Thyroid gland (tissue), 4 donors: ENCODE measurements around the gene POMT1.

Experiments used
- CTCF ChIP-seq, 6 experiments: fragments of 200-600 bp in 3 of 6; fragments of 450-650 bp in 3 of 6; sonication (generic) in 3 of 6; IDR thresholded peaks; one replicate each; pipeline ENCODE4 v1.5.1; 2016 to 2019; ENCODE audit warnings: antibody characterized with exemption in 6 of 6, mild to moderate bottlenecking in 2 of 6, inconsistent platforms in 1 of 6, moderate library complexity in 1 of 6
- POLR2A ChIP-seq, 2 donors: fragments of 450-650 bp; IDR thresholded peaks; one replicate each; pipeline ENCODE4 v1.6.1; 2017; ENCODE audit warnings: antibody characterized with exemption in 2 of 2, mild to moderate bottlenecking in 2 of 2, moderate library complexity in 1 of 2

- TF ChIP-seq CTCF (IDR thresholded peaks at IDR 0.05) (no peak), POLR2A (IDR thresholded peaks at IDR 0.05) (no peak)
These were observed 19.2 kb upstream of the POMT1 start for GRCh38 chr9:131483319-131484050.
